ENCODE results near the gene FOXN1.

DNA sequence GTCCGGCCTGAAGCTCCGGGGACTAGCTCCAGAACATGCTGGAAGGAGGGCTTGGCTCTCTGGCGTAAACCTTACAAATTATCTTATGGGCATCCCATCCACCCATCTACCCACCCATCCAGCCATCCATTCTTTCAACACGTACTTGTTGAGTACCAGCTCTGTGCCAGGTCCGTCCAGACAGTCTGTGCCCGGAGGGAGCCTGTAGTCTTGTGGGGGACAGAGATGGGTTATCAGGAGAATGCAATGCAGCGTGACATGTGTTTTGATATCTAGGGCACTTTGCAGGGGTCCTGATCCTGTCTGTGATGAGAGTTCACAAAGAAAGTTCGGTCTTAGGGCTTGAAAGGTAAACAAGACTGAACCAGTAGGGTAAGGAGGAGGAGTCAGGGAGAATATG is 36.8 kb upstream of the FOXN1 start:
- TF ChIP-seq, protein P1, sequence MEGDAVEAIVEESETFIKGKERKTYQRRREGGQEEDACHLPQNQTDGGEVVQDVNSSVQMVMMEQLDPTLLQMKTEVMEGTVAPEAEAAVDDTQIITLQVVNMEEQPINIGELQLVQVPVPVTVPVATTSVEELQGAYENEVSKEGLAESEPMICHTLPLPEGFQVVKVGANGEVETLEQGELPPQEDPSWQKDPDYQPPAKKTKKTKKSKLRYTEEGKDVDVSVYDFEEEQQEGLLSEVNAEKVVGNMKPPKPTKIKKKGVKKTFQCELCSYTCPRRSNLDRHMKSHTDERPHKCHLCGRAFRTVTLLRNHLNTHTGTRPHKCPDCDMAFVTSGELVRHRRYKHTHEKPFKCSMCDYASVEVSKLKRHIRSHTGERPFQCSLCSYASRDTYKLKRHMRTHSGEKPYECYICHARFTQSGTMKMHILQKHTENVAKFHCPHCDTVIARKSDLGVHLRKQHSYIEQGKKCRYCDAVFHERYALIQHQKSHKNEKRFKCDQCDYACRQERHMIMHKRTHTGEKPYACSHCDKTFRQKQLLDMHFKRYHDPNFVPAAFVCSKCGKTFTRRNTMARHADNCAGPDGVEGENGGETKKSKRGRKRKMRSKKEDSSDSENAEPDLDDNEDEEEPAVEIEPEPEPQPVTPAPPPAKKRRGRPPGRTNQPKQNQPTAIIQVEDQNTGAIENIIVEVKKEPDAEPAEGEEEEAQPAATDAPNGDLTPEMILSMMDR (IDR thresholded peaks at IDR 0.05) = no peak
- TF ChIP-seq JUND (IDR thresholded peaks at IDR 0.05) (no peak), POLR2AphosphoS5 (IDR thresholded peaks at IDR 0.05; ENCODE audit: low read depth, low read length) (no peak), RCOR1 (IDR thresholded peaks at IDR 0.05; ENCODE audit: low read length) (no peak), TEAD4 (IDR thresholded peaks at IDR 0.05; ENCODE audit: borderline replicate concordance, insufficient read depth) (no peak), FOXM1 (IDR thresholded peaks at IDR 0.05; ENCODE audit: low read depth) (no peak), YY1 (IDR thresholded peaks at IDR 0.05; ENCODE audit: low read depth) (no peak)
- TF ChIP-seq, protein P2, sequence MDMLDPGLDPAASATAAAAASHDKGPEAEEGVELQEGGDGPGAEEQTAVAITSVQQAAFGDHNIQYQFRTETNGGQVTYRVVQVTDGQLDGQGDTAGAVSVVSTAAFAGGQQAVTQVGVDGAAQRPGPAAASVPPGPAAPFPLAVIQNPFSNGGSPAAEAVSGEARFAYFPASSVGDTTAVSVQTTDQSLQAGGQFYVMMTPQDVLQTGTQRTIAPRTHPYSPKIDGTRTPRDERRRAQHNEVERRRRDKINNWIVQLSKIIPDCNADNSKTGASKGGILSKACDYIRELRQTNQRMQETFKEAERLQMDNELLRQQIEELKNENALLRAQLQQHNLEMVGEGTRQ (IDR thresholded peaks at IDR 0.05; ENCODE audit: borderline replicate concordance, low read depth, low read length) = no peak
- TF ChIP-seq, protein P3, sequence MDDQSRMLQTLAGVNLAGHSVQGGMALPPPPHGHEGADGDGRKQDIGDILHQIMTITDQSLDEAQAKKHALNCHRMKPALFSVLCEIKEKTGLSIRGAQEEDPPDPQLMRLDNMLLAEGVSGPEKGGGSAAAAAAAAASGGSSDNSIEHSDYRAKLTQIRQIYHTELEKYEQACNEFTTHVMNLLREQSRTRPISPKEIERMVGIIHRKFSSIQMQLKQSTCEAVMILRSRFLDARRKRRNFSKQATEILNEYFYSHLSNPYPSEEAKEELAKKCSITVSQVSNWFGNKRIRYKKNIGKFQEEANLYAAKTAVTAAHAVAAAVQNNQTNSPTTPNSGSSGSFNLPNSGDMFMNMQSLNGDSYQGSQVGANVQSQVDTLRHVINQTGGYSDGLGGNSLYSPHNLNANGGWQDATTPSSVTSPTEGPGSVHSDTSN (IDR thresholded peaks at IDR 0.05) = no peak
